ENCODE results near the gene SH2D3A. TPM values are rescaled to one million over a fixed set of nuclear protein-coding genes. Genes with fewer than 3 reads are reported as not detected.

SH2D3A gene
- total and polyA plus RNA-seq, 2 of the 4 experiments (the other 2 are of a cell fraction), result under 0.01 to 0.09 TPM

- peak; percentile 65 for TF ChIP-seq CTCF (conservative IDR thresholded peaks at IDR 0.05; ENCODE audit: low read depth, low read length)
Observed at GRCh38 chr19:6736169-6736916, 30.9 kb downstream of the SH2D3A start (continued).

Data from IMR-90 (cell line).